LNCaP clone FGC (cell line): Measurements from ENCODE around the gene PLXNA2.

Experiments used
- DNase-seq: peaks from one replicate; pipeline ENCODE4 v3.0.0-alpha.2; 2011; ENCODE audit warnings: low read depth
- H3K4me3 ChIP-seq: 2 replicates; pipeline ENCODE4 v1.5.1; 2011; ENCODE audit warnings: mild to moderate bottlenecking, low read depth, low read length, control low read depth
- CTCF ChIP-seq: IDR thresholded peaks from 2 replicates; pipeline ENCODE4 v1.5.1; 2012; ENCODE audit warnings: mild to moderate bottlenecking; ENCODE audit not compliant: control insufficient read depth, insufficient read depth; ENCODE audit errors: extremely low read depth

PLXNA2 gene

GRCh38 chr1:208158640-208159554 lies 85.3 kb downstream of the PLXNA2 start:
- TF ChIP-seq CTCF = no peak
- no peak for DNase-seq
- no peak overlapping the region for H3K4me3 ChIP-seq

DNA sequence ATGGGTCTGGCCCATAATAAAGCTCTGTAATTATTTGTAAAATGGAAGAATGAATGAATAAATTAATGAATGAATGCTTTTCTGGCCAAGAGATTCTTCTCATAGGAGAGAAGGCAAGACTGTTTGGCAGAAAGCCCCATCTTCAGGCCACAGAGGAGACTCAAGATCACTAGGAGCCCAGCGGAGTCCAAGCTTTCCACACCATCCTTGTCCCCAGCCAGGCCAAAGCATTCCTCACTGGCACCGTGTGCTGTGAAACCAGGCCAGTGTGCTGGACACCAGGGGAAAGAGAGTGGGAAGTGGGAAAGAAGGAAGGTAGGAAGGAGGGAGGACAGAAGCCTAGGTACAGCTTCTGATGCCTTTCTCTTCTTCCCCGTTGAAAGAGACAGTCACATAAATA lies 86.4 kb downstream of the PLXNA2 start:
- TF ChIP-seq CTCF = no peak
- DNase-seq = no peak
- no peak overlapping the region for H3K4me3 ChIP-seq

DNA sequence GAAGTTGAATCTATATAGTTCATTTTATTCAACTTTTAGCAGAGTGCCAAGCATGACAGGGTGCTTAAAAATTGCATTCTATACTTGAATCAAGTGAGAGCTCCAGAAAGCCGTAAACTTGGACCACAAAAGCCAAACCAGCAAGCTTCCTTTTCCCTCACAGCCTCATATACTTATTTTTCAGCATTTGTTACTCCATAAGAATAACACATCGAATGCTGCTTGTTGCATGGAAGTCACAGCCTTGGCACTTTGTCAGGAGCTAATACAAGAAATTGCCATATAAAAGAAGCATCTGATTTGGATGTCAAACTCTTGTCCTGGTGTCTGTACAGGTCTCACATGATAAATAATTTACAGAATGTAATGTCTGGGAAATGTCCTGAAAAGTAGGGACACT lies 87.4 kb downstream of the PLXNA2 start:
- H3K4me3 ChIP-seq = no peak overlapping the region
- TF ChIP-seq CTCF = no peak
- no peak for DNase-seq

- no peak overlapping the region for H3K4me3 ChIP-seq
- no peak for TF ChIP-seq CTCF
- DNase-seq = no peak
Measured at GRCh38 chr1:208156310-208156709, 87.9 kb downstream of the PLXNA2 start.

GRCh38 chr1:208154679-208155642 lies 89.2 kb downstream of the PLXNA2 start:
- DNase-seq = no peak
- TF ChIP-seq CTCF = no peak
- H3K4me3 ChIP-seq = no peak overlapping the region

DNA sequence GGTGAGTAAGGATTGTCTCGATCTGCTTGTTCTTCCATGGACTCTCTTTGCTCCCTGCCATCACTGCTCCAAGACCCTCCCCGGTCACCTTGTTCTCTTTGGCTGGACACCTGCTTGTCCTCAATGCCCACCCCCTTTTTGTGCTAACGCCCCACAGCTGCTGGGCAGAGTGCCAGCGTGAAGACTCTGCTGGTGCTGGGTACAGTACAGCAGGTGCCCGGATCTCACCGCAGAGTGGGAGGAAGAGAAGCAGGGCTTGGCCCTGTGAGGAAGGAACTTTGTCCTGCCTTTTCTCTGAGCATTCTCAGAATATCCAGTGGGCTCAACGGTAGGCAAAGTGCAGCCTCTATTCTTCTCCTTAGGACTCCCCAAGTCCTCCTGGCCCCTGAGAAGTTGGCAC lies 90.1 kb downstream of the PLXNA2 start:
- no peak for DNase-seq
- no peak overlapping the region for H3K4me3 ChIP-seq
- no peak for TF ChIP-seq CTCF
